Vagina (tissue), 2 donors: ENCODE measurements around the gene MPST.

Source experiments
- POLR2A ChIP-seq, 2 donors: fragments of 450-650 bp; IDR thresholded peaks; one replicate each; pipeline ENCODE4 v1.6.1; 2017; ENCODE audit warnings: antibody characterized with exemption in 2 of 2, mild to moderate bottlenecking in 2 of 2, moderate library complexity in 2 of 2
- POLR2AphosphoS5 ChIP-seq, 2 donors: sonication (generic); formaldehyde crosslinking; IDR thresholded peaks; one replicate each; pipeline ENCODE4 v1.9.0; 2017; ENCODE audit warnings: antibody characterized with exemption in 2 of 2, mild to moderate bottlenecking in 2 of 2, low read depth in 1 of 2; ENCODE audit not compliant: insufficient read depth in 1 of 2
- TF ChIP-seq, protein P1 (sequence below), 3 experiments: fragments of 450-650 bp in 2 of 3; fragments of 200-600 bp in 1 of 3; sonication (generic) in 1 of 3; IDR thresholded peaks; one replicate each; pipeline ENCODE4 v1.5.1; 2017 to 2019; ENCODE audit warnings: antibody characterized with exemption in 3 of 3, mild to moderate bottlenecking in 2 of 3, moderate library complexity in 2 of 3

DNA sequence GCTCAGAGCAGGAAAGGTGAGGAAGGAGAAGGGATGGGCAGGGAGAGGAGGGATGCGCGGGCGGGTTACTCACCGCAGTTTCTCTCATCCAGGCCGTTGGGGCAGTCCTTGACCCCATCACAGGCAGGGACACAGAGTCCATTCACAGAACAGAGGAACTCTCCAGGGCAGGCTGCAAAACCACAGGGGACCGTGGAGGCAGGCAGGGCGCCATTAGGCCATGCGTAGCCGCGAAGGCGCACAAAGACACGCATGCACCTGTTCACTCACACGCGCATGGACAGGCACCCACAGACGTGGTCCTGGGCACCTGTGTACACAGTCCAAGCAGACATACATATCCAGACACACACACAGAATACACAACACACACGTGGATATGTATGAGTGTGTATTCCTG lies 55.0 kb downstream of the MPST start:
- TF ChIP-seq, protein P1, sequence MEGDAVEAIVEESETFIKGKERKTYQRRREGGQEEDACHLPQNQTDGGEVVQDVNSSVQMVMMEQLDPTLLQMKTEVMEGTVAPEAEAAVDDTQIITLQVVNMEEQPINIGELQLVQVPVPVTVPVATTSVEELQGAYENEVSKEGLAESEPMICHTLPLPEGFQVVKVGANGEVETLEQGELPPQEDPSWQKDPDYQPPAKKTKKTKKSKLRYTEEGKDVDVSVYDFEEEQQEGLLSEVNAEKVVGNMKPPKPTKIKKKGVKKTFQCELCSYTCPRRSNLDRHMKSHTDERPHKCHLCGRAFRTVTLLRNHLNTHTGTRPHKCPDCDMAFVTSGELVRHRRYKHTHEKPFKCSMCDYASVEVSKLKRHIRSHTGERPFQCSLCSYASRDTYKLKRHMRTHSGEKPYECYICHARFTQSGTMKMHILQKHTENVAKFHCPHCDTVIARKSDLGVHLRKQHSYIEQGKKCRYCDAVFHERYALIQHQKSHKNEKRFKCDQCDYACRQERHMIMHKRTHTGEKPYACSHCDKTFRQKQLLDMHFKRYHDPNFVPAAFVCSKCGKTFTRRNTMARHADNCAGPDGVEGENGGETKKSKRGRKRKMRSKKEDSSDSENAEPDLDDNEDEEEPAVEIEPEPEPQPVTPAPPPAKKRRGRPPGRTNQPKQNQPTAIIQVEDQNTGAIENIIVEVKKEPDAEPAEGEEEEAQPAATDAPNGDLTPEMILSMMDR (IDR thresholded peaks at IDR 0.05), result no peak
- TF ChIP-seq POLR2AphosphoS5 (IDR thresholded peaks at IDR 0.05; ENCODE audit: insufficient read depth in 1 of 2, low read depth in 1 of 2), result no peak
- no peak for TF ChIP-seq POLR2A (IDR thresholded peaks at IDR 0.05)
